B cell (primary cell): ENCODE measurements around the gene ATP12A. TPM values are rescaled to one million over a fixed set of nuclear protein-coding genes. Genes with fewer than 3 reads are reported as not detected.

Experiments
- ATAC-seq: fragments of 200-7000 bp; cut with Tn5 transposase; one replicate; pipeline ENCODE4 v1.10.0; 2021; ENCODE audit warnings: low read depth, mild to moderate bottlenecking, moderate number of reproducible peaks, moderate library complexity
- CTCF ChIA-PET: fragments of 350-600 bp; sonication (Branson Sonifier 250); formaldehyde crosslinking; loops from one replicate; lab custom pipeline; 2021; ENCODE audit warnings: antibody characterized with exemption, inconsistent platforms; lab: Charles Lee
- POLR2A ChIA-PET: fragments of 350-600 bp; sonication (Branson Sonifier 250); formaldehyde crosslinking; loops from one replicate; lab custom pipeline; 2021; ENCODE audit warnings: antibody characterized with exemption; lab: Charles Lee
- DNase-seq: peaks from one replicate; pipeline ENCODE4 v3.0.0; 2013
- H2AFZ ChIP-seq: 2 replicates; pipeline ENCODE4 v1.6.1; 2012; ENCODE audit warnings: mild to moderate bottlenecking, low read depth, low read length; ENCODE audit not compliant: insufficient read depth, poor library complexity, severe bottlenecking
- H3K27ac ChIP-seq, 2 donors: 1 replicate in 1 of 2; 2 replicates in 1 of 2; pipeline ENCODE4 v1.5.1; 2012 to 2013; ENCODE audit warnings: low read length in 2 of 2, mild to moderate bottlenecking in 2 of 2, moderate library complexity in 1 of 2
- H3K27me3 ChIP-seq, 4 experiments: fragments of 200-600 bp in 1 of 4; sonication (generic) in 1 of 4; replicated peaks in 1 of 4; 1 replicate in 2 of 4; 2 replicates in 2 of 4; pipeline versions ENCODE4 v1.6.1 to v1.7.0; 2013 to 2016; ENCODE audit warnings: low read length in 3 of 4, mild to moderate bottlenecking in 2 of 4, mixed read lengths in 1 of 4, moderate library complexity in 1 of 4; ENCODE audit not compliant: insufficient read depth in 4 of 4, control insufficient read depth in 3 of 4; ENCODE audit errors: control extremely low read depth in 1 of 4
- H3K36me3 ChIP-seq, 2 experiments: replicated peaks in 1 of 2; 1 replicate in 1 of 2; 2 replicates in 1 of 2; pipeline versions ENCODE4 v1.6.1 to v1.7.1; 2013; ENCODE audit warnings: low read length in 1 of 2; ENCODE audit not compliant: insufficient read depth in 2 of 2, control insufficient read depth in 1 of 2; ENCODE audit errors: control extremely low read depth in 1 of 2, extremely low read depth in 1 of 2
- H3K4me1 ChIP-seq, 2 donors: fragments of 200-600 bp in 1 of 2; sonication (generic) in 1 of 2; 1 replicate in 1 of 2; 2 replicates in 1 of 2; pipeline versions ENCODE4 v1.5.1 to v1.6.1; 2013 to 2017; ENCODE audit warnings: low read length in 2 of 2; ENCODE audit not compliant: control insufficient read depth in 2 of 2, insufficient read depth in 2 of 2
- H3K4me2 ChIP-seq: replicated peaks from 2 replicates; pipeline ENCODE3; 2012; ENCODE audit warnings: mild to moderate bottlenecking, low read depth, low read length; ENCODE audit not compliant: poor library complexity, severe bottlenecking
- H3K4me3 ChIP-seq, 5 experiments: fragments of 200-600 bp in 1 of 5; sonication (generic) in 1 of 5; 1 replicate in 3 of 5; 2 replicates in 2 of 5; pipeline versions ENCODE4 v1.5.1 to v1.7.0; 2011 to 2016; ENCODE audit warnings: low read length in 4 of 5, mild to moderate bottlenecking in 4 of 5, low read depth in 2 of 5, control low read depth in 1 of 5, moderate library complexity in 1 of 5; ENCODE audit not compliant: insufficient read depth in 1 of 5; ENCODE audit errors: control extremely low read depth in 1 of 5, extremely low read depth in 1 of 5
- H3K79me2 ChIP-seq: fragments of 200-600 bp; sonication (generic); one replicate; pipeline ENCODE4 v1.6.0; 2016; ENCODE audit warnings: low read length; ENCODE audit not compliant: control insufficient read depth, insufficient read depth
- H3K9ac ChIP-seq: fragments of 200-600 bp; sonication (generic); 2 replicates; pipeline ENCODE4 v1.6.1; 2017; ENCODE audit warnings: mild to moderate bottlenecking, low read length, moderate library complexity
- H3K9me3 ChIP-seq, 3 donors: one replicate each; pipeline versions ENCODE4 v1.6.1 to v1.7.1; 2013; ENCODE audit warnings: low read length in 2 of 3; ENCODE audit not compliant: control insufficient read depth in 2 of 3, insufficient read depth in 1 of 3; ENCODE audit errors: control extremely low read depth in 1 of 3
- H4K20me1 ChIP-seq: 2 replicates; pipeline ENCODE4 v1.6.0; 2012; ENCODE audit warnings: mild to moderate bottlenecking, low read length; ENCODE audit not compliant: insufficient read depth, control insufficient read depth, poor library complexity, severe bottlenecking
- H3K27ac Mint-ChIP-seq: one replicate; pipeline ENCODE4 v1.8.0; 2021; ENCODE audit warnings: mixed read lengths
- H3K27me3 Mint-ChIP-seq: one replicate; pipeline ENCODE4 v1.8.0; 2021; ENCODE audit warnings: mixed read lengths
- H3K4me1 Mint-ChIP-seq: one replicate; pipeline ENCODE4 v1.8.0; 2021; ENCODE audit warnings: mixed read lengths
- H3K4me3 Mint-ChIP-seq: one replicate; pipeline ENCODE4 v1.8.0; 2021; ENCODE audit warnings: mixed read lengths
- H3K9me3 Mint-ChIP-seq: one replicate; pipeline ENCODE4 v1.8.0; 2022; ENCODE audit warnings: mixed read lengths; ENCODE audit not compliant: insufficient read depth
- CTCF ChIP-seq: fragments of 200-600 bp; IDR thresholded peaks from one replicate; pipeline ENCODE4 v1.8.0; 2022; ENCODE audit warnings: antibody characterized with exemption, mild to moderate bottlenecking
- EZH2 ChIP-seq: IDR thresholded peaks from 2 replicates; pipeline ENCODE4 v1.6.1; 2012; ENCODE audit warnings: borderline replicate concordance, low read depth, mild to moderate bottlenecking, moderate library complexity, low read length; ENCODE audit not compliant: insufficient read depth, poor library complexity, severe bottlenecking
- WGBS: methylation state at CpG from one replicate; pipeline ENCODE4 v1.1.5; 2013; ENCODE audit warnings: missing lambda C conversion rate; ENCODE audit not compliant: insufficient coverage; 5-methylcytosine and 5-hydroxymethylcytosine counted together
- intact Hi-C: fragments of 100-400 bp; cut with micrococcal nuclease; formaldehyde crosslinking; loops from one replicate; pipeline ENCODE4 v1.10.0; 2022
- polyA plus RNA-seq: library from polyadenylated mRNA; depleted of rRNA; stranded (reverse); fragments of >200 nt; gene quantifications from 2 replicates; pipeline ENCODE4 v1.2.3, GENCODE V29; 2012
- total RNA-seq, 2 donors: library from RNA; stranded (reverse); fragments of 120-200 nt in 1 of 2; gene quantifications; 1 replicate in 1 of 2; 2 replicates in 1 of 2; pipeline versions ENCODE4 v1.2.3 to v1.2.4, GENCODE V29; 2013 to 2022

ATP12A gene
- total and polyA plus RNA-seq, 2 donors (not counting 1 experiment from before 2014, with no cell fraction given): not detected

GRCh38 chr13:24684600-24684998, 4.4 kb downstream of the ATP12A start:
- H3K4me1 ChIP-seq: peaks cover 21 to 23% of the 10 kb centered on the region in 2 donors
- no peak overlapping the region for H3K27ac ChIP-seq
- intact Hi-C loops: no loop called here
- H3K9me3 ChIP-seq: no peaks in the 10 kb centered on the region
- H3K79me2 ChIP-seq: no peaks in the 10 kb centered on the region
- H4K20me1 ChIP-seq: no peaks in the 10 kb centered on the region
- H3K27ac Mint-ChIP-seq: no peak overlapping the region
- H3K4me1 Mint-ChIP-seq: peaks cover 17% of the 10 kb centered on the region
- 2% methylated on average over 4 of the region's 4 CpGs for WGBS
- H3K9ac ChIP-seq: no peak overlapping the region
- H3K4me3 Mint-ChIP-seq: no peak overlapping the region
- H2AFZ ChIP-seq: peak overlapping the region; percentile 26
- DNase-seq: no peak
- ChIA-PET CTCF (interaction anchor here (1.3 to 2.5 kb wide), 2 partner anchors 9 to 311 kb away, joined by 3 to 12 read pairs; no protein-coding TSS in a partner anchor), POLR2A (no interaction called here)
- H3K4me2 ChIP-seq: no peak overlapping the region
- H3K9me3 Mint-ChIP-seq: no peaks in the 10 kb centered on the region
- no peak for ATAC-seq
- no peak for TF ChIP-seq EZH2
- TF ChIP-seq CTCF: no peak
- H3K4me3 ChIP-seq: no peak overlapping the region
- peaks cover 30% of the 10 kb centered on the region for H3K27me3 Mint-ChIP-seq
- H3K27me3 ChIP-seq: peaks cover 0 to 31% (median 15%) of the 10 kb centered on the region in 4 experiments
- H3K36me3 ChIP-seq: no peaks in the 10 kb centered on the region

- no peaks in the 10 kb centered on the region for H3K9me3 ChIP-seq
- H3K79me2 ChIP-seq: no peaks in the 10 kb centered on the region
- H3K4me2 ChIP-seq: no peak overlapping the region
- H3K36me3 ChIP-seq: no peaks in the 10 kb centered on the region
- ChIA-PET CTCF (interaction anchor here (1.3 to 2.5 kb wide), 2 partner anchors 8 to 310 kb away, joined by 3 to 12 read pairs; no protein-coding TSS in a partner anchor), POLR2A (no interaction called here)
- ATAC-seq (no peak), DNase-seq (no peak)
- peaks cover 0 to 30% (median 11%) of the 10 kb centered on the region in 4 experiments for H3K27me3 ChIP-seq
- no peak overlapping the region for H3K27ac ChIP-seq
- no peak overlapping the region for H3K27ac Mint-ChIP-seq
- H3K27me3 Mint-ChIP-seq: peaks cover 26% of the 10 kb centered on the region
- intact Hi-C loops: no loop called here
- H2AFZ ChIP-seq: no peak overlapping the region
- H3K4me3 ChIP-seq: no peak overlapping the region
- 87% methylated on average over 5 of the region's 6 CpGs for WGBS
- no peaks in the 10 kb centered on the region for H3K9me3 Mint-ChIP-seq
- no peak overlapping the region for H3K9ac ChIP-seq
- TF ChIP-seq EZH2 (no peak), CTCF (no peak)
- no peaks in the 10 kb centered on the region for H4K20me1 ChIP-seq
- no peak overlapping the region for H3K4me3 Mint-ChIP-seq
- H3K4me1 ChIP-seq: peaks cover 16 to 17% of the 10 kb centered on the region in 2 donors
- peaks cover 14% of the 10 kb centered on the region for H3K4me1 Mint-ChIP-seq
Measured at GRCh38 chr13:24685314-24685713, 5.1 kb downstream of the ATP12A start.
